GM19238 (cell line): ENCODE data around the gene RNF25.

ENCODE experiments used
- DNase-seq: peaks from one replicate; pipeline ENCODE4 v3.0.0; 2011; ENCODE audit warnings: low spot score; ENCODE audit not compliant: insufficient read length

Gene RNF25

GRCh38 chr2:218671654-218672566, at the start of gene RNF25, which contains the start of gene STK36:
Gene RNF25, minus strand, starts transcription at chr2:218672002. Its CDS starts 32 bp downstream, at chr2:218671970.
Gene STK36, plus strand, starts transcription at chr2:218672086. Its CDS starts 744 bp downstream, at chr2:218672830.
- DNase-seq: peak; percentile 89

- DNase-seq: no peak
Measured at GRCh38 chr2:218721488-218721887, 49.7 kb upstream of the RNF25 start.

GRCh38 chr2:218720048-218721041, 48.5 kb upstream of the RNF25 start:
- DNase-seq: no peak

- no peak for DNase-seq
Measured at GRCh38 chr2:218719457-218719856, 47.7 kb upstream of the RNF25 start.

GRCh38 chr2:218718058-218718457, 46.3 kb upstream of the RNF25 start:
- DNase-seq: no peak

GRCh38 chr2:218717262-218717661, 45.5 kb upstream of the RNF25 start:
- no peak for DNase-seq

GRCh38 chr2:218716070-218716469, 44.3 kb upstream of the RNF25 start:
- DNase-seq: no peak

- no peak for DNase-seq
Measured at GRCh38 chr2:218713922-218714321, 42.1 kb upstream of the RNF25 start.

- no peak for DNase-seq
Measured at GRCh38 chr2:218711550-218711929, 39.7 kb upstream of the RNF25 start.

GRCh38 chr2:218710687-218711549, 39.1 kb upstream of the RNF25 start, which contains the start of gene TTLL4:
Gene TTLL4, plus strand, starts transcription at chr2:218710835. Its CDS starts 26,842 bp downstream, at chr2:218737677.
- peak; percentile 96 for DNase-seq

GRCh38 chr2:218710334-218710686, 38.5 kb upstream of the RNF25 start:
- no peak for DNase-seq

GRCh38 chr2:218709908-218710307, 38.1 kb upstream of the RNF25 start:
- DNase-seq: no peak

GRCh38 chr2:218708086-218708485, 36.3 kb upstream of the RNF25 start:
- DNase-seq: peak; percentile 22

GRCh38 chr2:218703341-218703740, 31.5 kb upstream of the RNF25 start:
- DNase-seq: no peak

GRCh38 chr2:218701806-218702205, 30.0 kb upstream of the RNF25 start:
- no peak for DNase-seq

GRCh38 chr2:218698885-218699284, 27.1 kb upstream of the RNF25 start:
- no peak for DNase-seq

- DNase-seq: no peak
Measured at GRCh38 chr2:218694405-218695145, 22.8 kb upstream of the RNF25 start.

- DNase-seq: no peak
Measured at GRCh38 chr2:218691234-218691633, 19.4 kb upstream of the RNF25 start.

- DNase-seq: peak; percentile 16
Measured at GRCh38 chr2:218687400-218688060, 15.7 kb upstream of the RNF25 start.

GRCh38 chr2:218680061-218680460, 8.3 kb upstream of the RNF25 start:
- DNase-seq: no peak
